SK-N-SH treated with all-trans-retinoic acid at 6 μM for 48 hours (cell line): ENCODE measurements around the gene MYO7A.

Source experiments
- ATAC-seq: fragments of 200-7000 bp; cut with Tn5 transposase; 3 replicates; pipeline ENCODE4 v1.9.1; 2020; ENCODE audit warnings: mild to moderate bottlenecking, moderate library complexity
- ARNTL ChIP-seq: fragments of 450-650 bp; formaldehyde crosslinking; IDR thresholded peaks from 2 replicates; pipeline ENCODE4 v1.5.0; 2020; ENCODE audit warnings: low read depth, mild to moderate bottlenecking, moderate library complexity, borderline replicate concordance
- BACH2 ChIP-seq: fragments of 250-450 bp; sonication (Bioruptor Pico); IDR thresholded peaks from 2 replicates; pipeline ENCODE4 v1.9.0; 2021; ENCODE audit warnings: mild to moderate bottlenecking, borderline replicate concordance
- CREB5 ChIP-seq: fragments of 250-450 bp; sonication (Bioruptor Pico); IDR thresholded peaks from 2 replicates; pipeline ENCODE4 v1.5.1; 2020; ENCODE audit warnings: low read depth, mild to moderate bottlenecking, moderate library complexity
- CSDC2 ChIP-seq: fragments of 250-450 bp; sonication (Bioruptor Pico); IDR thresholded peaks from 2 replicates; pipeline ENCODE4 v1.5.0; 2020; ENCODE audit warnings: mild to moderate bottlenecking, moderate library complexity
- CSRNP3 ChIP-seq: fragments of 250-450 bp; sonication (Bioruptor Pico); IDR thresholded peaks from 2 replicates; pipeline ENCODE4 v1.5.1; 2021; ENCODE audit warnings: mild to moderate bottlenecking, moderate library complexity
- ESRRG ChIP-seq: fragments of 250-450 bp; sonication (Bioruptor Pico); IDR thresholded peaks from 2 replicates; pipeline ENCODE4 v1.6.1; 2021; ENCODE audit warnings: mild to moderate bottlenecking
- GLIS3 ChIP-seq: fragments of 250-450 bp; sonication (Bioruptor Pico); IDR thresholded peaks from 2 replicates; pipeline ENCODE4 v1.5.0; 2020; ENCODE audit warnings: mild to moderate bottlenecking, moderate library complexity
- ISL1 ChIP-seq: fragments of 250-450 bp; sonication (Bioruptor Pico); IDR thresholded peaks from 2 replicates; pipeline ENCODE4 v2.1.2; 2022; ENCODE audit warnings: mild to moderate bottlenecking, moderate library complexity
- OSR1 ChIP-seq: fragments of 250-450 bp; sonication (Bioruptor Pico); IDR thresholded peaks from 2 replicates; pipeline ENCODE4 v1.8.0; 2022; ENCODE audit warnings: moderate library complexity, mild to moderate bottlenecking, inconsistent platforms
- PATZ1 ChIP-seq: fragments of 250-450 bp; sonication (Bioruptor Pico); IDR thresholded peaks from 2 replicates; pipeline ENCODE4 v1.8.0; 2020; ENCODE audit warnings: mild to moderate bottlenecking, moderate library complexity, borderline replicate concordance
- POU6F1 ChIP-seq: fragments of 250-450 bp; sonication (Bioruptor Pico); IDR thresholded peaks from 2 replicates; pipeline ENCODE4 v1.8.0; 2021; ENCODE audit warnings: low read depth, mild to moderate bottlenecking, moderate library complexity, borderline replicate concordance
- PPARA ChIP-seq: fragments of 250-450 bp; sonication (Bioruptor Pico); IDR thresholded peaks from 2 replicates; pipeline ENCODE4 v1.5.0; 2020; ENCODE audit warnings: mild to moderate bottlenecking, borderline replicate concordance
- RARB ChIP-seq: fragments of 250-450 bp; sonication (Bioruptor Pico); IDR thresholded peaks from 2 replicates; pipeline ENCODE4 v1.8.0; 2021; ENCODE audit warnings: mild to moderate bottlenecking, moderate library complexity
- SNAI2 ChIP-seq: fragments of 250-450 bp; sonication (Bioruptor Pico); IDR thresholded peaks from 2 replicates; pipeline ENCODE4 v1.5.0; 2020; ENCODE audit warnings: mild to moderate bottlenecking, moderate library complexity
- TCF4 ChIP-seq: fragments of 250-450 bp; sonication (Bioruptor Pico); IDR thresholded peaks from 2 replicates; pipeline ENCODE4 v1.8.0; 2021; ENCODE audit warnings: mild to moderate bottlenecking, moderate library complexity, borderline replicate concordance
- TOX ChIP-seq: fragments of 250-450 bp; sonication (Bioruptor Pico); IDR thresholded peaks from 2 replicates; pipeline ENCODE4 v1.8.0; 2021; ENCODE audit warnings: mild to moderate bottlenecking, moderate library complexity, borderline replicate concordance
- TSHZ2 ChIP-seq: fragments of 250-450 bp; sonication (Bioruptor Pico); IDR thresholded peaks from 2 replicates; pipeline ENCODE4 v1.5.0; 2020; ENCODE audit warnings: mild to moderate bottlenecking, moderate library complexity
- ZC3H10 ChIP-seq: fragments of 250-450 bp; sonication (Bioruptor Pico); IDR thresholded peaks from 2 replicates; pipeline ENCODE4 v1.5.1; 2021; ENCODE audit warnings: mild to moderate bottlenecking, moderate library complexity
- ZFP3 ChIP-seq: fragments of 250-450 bp; sonication (Bioruptor Pico); IDR thresholded peaks from 2 replicates; pipeline ENCODE4 v1.5.0; 2020; ENCODE audit warnings: mild to moderate bottlenecking, moderate library complexity
- ZFP30 ChIP-seq: fragments of 450-650 bp; formaldehyde crosslinking; IDR thresholded peaks from 2 replicates; pipeline ENCODE4 v1.5.0; 2022; ENCODE audit warnings: mild to moderate bottlenecking, moderate library complexity
- ZNF565 ChIP-seq: fragments of 450-650 bp; formaldehyde crosslinking; conservative IDR thresholded peaks from 2 replicates; pipeline ENCODE4 v1.5.0; 2020; ENCODE audit warnings: low read depth, mild to moderate bottlenecking, moderate library complexity
- ZNF70 ChIP-seq: fragments of 450-650 bp; formaldehyde crosslinking; IDR thresholded peaks from 2 replicates; pipeline ENCODE4 v1.5.0; 2020; ENCODE audit warnings: mild to moderate bottlenecking, moderate library complexity
- ZNF8 ChIP-seq: fragments of 450-650 bp; formaldehyde crosslinking; IDR thresholded peaks from 2 replicates; pipeline ENCODE4 v1.5.0; 2020; ENCODE audit warnings: mild to moderate bottlenecking, moderate library complexity

Gene MYO7A

GRCh38 chr11:77212314-77213007, 84.4 kb downstream of the MYO7A start:
- TF ChIP-seq SNAI2 (no peak), GLIS3 (CRISPR knock-in tag) (no peak), RARB (CRISPR knock-in tag) (no peak), PATZ1 (CRISPR knock-in tag) (no peak), PPARA (CRISPR knock-in tag) (no peak), CREB5 (CRISPR knock-in tag) (no peak), TCF4 (CRISPR knock-in tag) (no peak), BACH2 (CRISPR knock-in tag) (no peak), ZFP30 (CRISPR knock-in tag) (no peak), ZNF70 (CRISPR knock-in tag) (no peak), ZC3H10 (CRISPR knock-in tag) (no peak), TSHZ2 (no peak), ESRRG (CRISPR knock-in tag) (no peak), OSR1 (CRISPR knock-in tag) (no peak), ISL1 (CRISPR knock-in tag) (no peak), ARNTL (CRISPR knock-in tag) (no peak), CSDC2 (CRISPR knock-in tag) (no peak), ZNF565 (CRISPR knock-in tag) (no peak), ZNF8 (CRISPR knock-in tag) (no peak)
- ATAC-seq, result no peak

- ATAC-seq, result no peak
- TF ChIP-seq TSHZ2, result no peak
- no peak for TF ChIP-seq ZNF8 (CRISPR knock-in tag)
- no peak for TF ChIP-seq ESRRG (CRISPR knock-in tag)
- TF ChIP-seq POU6F1 (CRISPR knock-in tag), result no peak
- TF ChIP-seq TOX, result no peak
- no peak for TF ChIP-seq CREB5 (CRISPR knock-in tag)
- TF ChIP-seq CSRNP3 (CRISPR knock-in tag), result no peak
- no peak for TF ChIP-seq ZC3H10 (CRISPR knock-in tag)
- no peak for TF ChIP-seq SNAI2
- no peak for TF ChIP-seq GLIS3 (CRISPR knock-in tag)
- no peak for TF ChIP-seq ZFP3 (CRISPR knock-in tag)
- no peak for TF ChIP-seq ZNF70 (CRISPR knock-in tag)
- no peak for TF ChIP-seq RARB (CRISPR knock-in tag)
- TF ChIP-seq ISL1 (CRISPR knock-in tag), result no peak
- TF ChIP-seq CSDC2 (CRISPR knock-in tag), result no peak
- TF ChIP-seq BACH2 (CRISPR knock-in tag), result no peak
- TF ChIP-seq PATZ1 (CRISPR knock-in tag), result no peak
Measured at GRCh38 chr11:77213029-77213579, 85.1 kb downstream of the MYO7A start.
